Bronchus fibroblast of lung (primary cell): ENCODE results near the gene UGT2B15. TPM values are rescaled to one million over a fixed set of nuclear protein-coding genes. Genes with fewer than 3 reads are reported as not detected.

Experiments used
- total RNA-seq: library from RNA; depleted of rRNA; stranded (reverse); fragments of >200 nt; gene quantifications from 2 replicates; pipeline ENCODE4 v1.2.3, GENCODE V29; 2015

The UGT2B15 gene
- total RNA-seq = not detected in 2 replicates

DNA sequence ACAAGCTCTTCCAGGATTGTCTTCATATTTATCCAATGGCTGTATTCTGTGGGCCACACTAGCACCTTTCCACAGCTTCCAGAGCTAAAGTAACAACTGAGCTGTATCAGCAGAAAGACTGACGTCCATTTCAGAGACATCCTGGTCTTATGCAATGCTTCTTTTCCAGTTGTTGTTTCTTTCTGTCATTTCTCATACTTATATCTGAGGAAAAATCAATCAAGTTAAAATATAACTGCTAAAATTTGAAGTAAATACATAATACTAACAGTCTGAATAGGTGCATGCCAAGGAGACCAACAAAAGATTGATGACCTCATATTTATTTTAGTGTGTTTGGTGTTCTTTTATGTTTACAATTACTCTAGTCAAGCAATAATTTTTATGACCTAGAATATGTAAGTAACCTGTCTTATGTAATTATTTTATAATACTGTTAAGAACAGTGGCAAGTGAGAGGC is at the start of gene UGT2B15:
Gene UGT2B15, minus strand, starts transcription at position 174 of the 461 bp plus-strand sequence. Its CDS starts 34 bp downstream, at position 140.

Other genes with a start within 250 kb of the UGT2B15 start
- gene TMPRSS11E, start 223.2 kb downstream of the UGT2B15 start, total RNA-seq = not detected in 2 replicates
- not detected in 2 replicates for gene UGT2B17, start 94.3 kb downstream of the UGT2B15 start, total RNA-seq
- not detected in 2 replicates for gene UGT2B10, start 145.3 kb upstream of the UGT2B15 start, total RNA-seq